Sigmoid colon (tissue), 4 donors: ENCODE results near the gene FOXD4.
"Not testable (repeated sequence)": the region's sequence is repeated elsewhere in the genome, so short reads cannot be mapped to it uniquely, and the experiment has no call there.

Experiments
- CTCF ChIP-seq, 4 experiments: fragments of 450-650 bp in 3 of 4; fragments of 200-600 bp in 1 of 4; IDR thresholded peaks; one replicate each; pipeline ENCODE4 v1.5.1; 2016 to 2019; ENCODE audit warnings: antibody characterized with exemption in 4 of 4, mild to moderate bottlenecking in 3 of 4, moderate library complexity in 2 of 4
- EP300 ChIP-seq, 4 donors: sonication (generic); formaldehyde crosslinking; IDR thresholded peaks; one replicate each; pipeline ENCODE4 v1.6.1; 2017; ENCODE audit warnings: antibody characterized with exemption in 4 of 4
- POLR2A ChIP-seq, 2 donors: fragments of 450-650 bp; IDR thresholded peaks; one replicate each; pipeline ENCODE4 v1.6.1; 2016; ENCODE audit warnings: antibody characterized with exemption in 2 of 2, mild to moderate bottlenecking in 2 of 2, moderate library complexity in 2 of 2
- POLR2AphosphoS5 ChIP-seq, 4 donors: sonication (generic); formaldehyde crosslinking; IDR thresholded peaks; one replicate each; pipeline ENCODE4 v1.6.1; 2017; ENCODE audit warnings: antibody characterized with exemption in 4 of 4

GRCh38 chr9:93909-94308 is 24.3 kb downstream of the FOXD4 start:
- not testable (repeated sequence) for TF ChIP-seq EP300, CTCF, POLR2AphosphoS5, POLR2A (IDR thresholded peaks at IDR 0.05)
